B cell (primary cell): ENCODE measurements around the gene DTL.

ENCODE experiments used
- EZH2 ChIP-seq: IDR thresholded peaks from 2 replicates; pipeline ENCODE4 v1.6.1; 2012; ENCODE audit warnings: borderline replicate concordance, low read depth, mild to moderate bottlenecking, moderate library complexity, low read length; ENCODE audit not compliant: insufficient read depth, poor library complexity, severe bottlenecking
- TF ChIP-seq, protein P1 (sequence below): fragments of 200-600 bp; IDR thresholded peaks from one replicate; pipeline ENCODE4 v1.8.0; 2022; ENCODE audit warnings: antibody characterized with exemption, mild to moderate bottlenecking

- TF ChIP-seq, protein P1, sequence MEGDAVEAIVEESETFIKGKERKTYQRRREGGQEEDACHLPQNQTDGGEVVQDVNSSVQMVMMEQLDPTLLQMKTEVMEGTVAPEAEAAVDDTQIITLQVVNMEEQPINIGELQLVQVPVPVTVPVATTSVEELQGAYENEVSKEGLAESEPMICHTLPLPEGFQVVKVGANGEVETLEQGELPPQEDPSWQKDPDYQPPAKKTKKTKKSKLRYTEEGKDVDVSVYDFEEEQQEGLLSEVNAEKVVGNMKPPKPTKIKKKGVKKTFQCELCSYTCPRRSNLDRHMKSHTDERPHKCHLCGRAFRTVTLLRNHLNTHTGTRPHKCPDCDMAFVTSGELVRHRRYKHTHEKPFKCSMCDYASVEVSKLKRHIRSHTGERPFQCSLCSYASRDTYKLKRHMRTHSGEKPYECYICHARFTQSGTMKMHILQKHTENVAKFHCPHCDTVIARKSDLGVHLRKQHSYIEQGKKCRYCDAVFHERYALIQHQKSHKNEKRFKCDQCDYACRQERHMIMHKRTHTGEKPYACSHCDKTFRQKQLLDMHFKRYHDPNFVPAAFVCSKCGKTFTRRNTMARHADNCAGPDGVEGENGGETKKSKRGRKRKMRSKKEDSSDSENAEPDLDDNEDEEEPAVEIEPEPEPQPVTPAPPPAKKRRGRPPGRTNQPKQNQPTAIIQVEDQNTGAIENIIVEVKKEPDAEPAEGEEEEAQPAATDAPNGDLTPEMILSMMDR, result no peak
- no peak for TF ChIP-seq EZH2
Measured at GRCh38 chr1:212108187-212108586, 72.6 kb downstream of the DTL start.
